ENCODE data around the gene ADAM8. TPM values are rescaled to one million over a fixed set of nuclear protein-coding genes. Genes with fewer than 3 reads are reported as not detected.

ADAM8 gene
- polyA plus RNA-seq, 5 donors, result 2.0 to 4.4 (median 2.6) TPM

DNA sequence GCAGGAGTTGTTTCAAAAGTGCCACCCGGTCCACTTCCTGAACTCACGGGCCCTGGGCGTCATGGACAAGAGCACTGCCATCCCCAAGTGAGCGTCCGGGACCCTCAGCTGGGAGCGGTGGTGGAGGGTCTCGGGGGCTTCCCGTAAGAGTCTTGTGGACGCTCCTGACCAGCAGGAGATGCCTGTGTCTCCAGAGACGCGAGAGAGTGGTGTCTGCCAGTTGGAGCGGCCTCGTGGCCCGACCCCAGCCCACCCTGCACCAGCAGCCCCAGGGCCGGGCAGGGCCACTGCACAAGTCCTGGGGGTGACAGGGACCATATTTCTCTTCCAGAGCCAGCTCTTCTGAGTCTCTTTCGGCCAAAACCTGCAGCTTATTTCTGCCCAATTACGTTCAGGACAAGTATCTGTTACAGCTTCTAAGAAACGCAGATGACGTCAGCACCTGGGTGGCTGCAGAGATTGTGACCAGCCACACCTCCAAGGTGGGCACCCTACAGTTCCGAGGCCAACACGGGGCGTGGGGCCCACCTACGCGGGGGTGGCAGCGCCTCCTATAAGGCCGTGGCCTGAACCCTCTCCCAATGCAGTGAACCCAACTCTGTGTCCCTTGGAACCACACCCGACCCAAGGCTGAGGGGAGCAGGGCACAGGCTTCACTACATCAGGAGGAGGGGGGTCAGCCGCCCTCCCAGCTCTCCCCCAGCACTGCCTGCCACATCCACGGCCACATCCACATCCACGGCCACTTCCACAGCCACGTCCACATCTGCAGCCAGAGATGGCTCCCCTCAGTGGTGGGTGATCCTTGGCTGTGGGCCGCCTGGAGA lies 62.8 kb downstream of the ADAM8 start:
- DNase-seq, result no peak

DNA sequence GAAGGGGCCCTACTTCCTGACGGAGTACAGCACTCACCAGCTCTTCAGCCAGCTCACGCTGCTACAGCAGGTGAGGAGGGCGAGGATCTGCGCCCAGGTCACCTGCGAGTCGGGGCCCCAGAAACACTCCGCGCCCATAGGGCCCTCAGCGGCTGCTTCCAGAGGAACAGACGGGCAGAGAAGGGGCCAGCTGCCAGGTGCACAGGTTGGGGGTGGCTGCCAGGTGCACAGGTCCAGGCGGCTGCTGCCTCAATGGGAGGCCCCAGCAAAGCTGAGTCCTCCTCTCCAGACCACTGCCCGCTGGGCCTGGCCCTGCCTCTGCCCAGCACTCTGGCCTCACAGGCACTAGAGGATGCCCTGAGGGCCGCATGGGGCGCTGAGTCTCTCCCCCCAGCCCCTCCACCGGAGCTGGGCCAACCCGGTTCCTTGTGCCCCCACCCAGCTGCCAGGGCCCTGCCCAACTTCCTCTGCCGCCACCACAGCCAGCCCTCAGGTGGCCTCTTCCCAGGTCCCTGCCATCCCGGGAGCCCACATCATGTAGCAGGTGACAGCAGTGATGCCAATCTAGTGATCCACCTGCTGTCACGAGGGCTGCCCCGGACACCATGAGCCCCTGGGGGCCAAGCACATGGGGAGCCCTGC lies 63.7 kb downstream of the ADAM8 start:
- no peak for DNase-seq

Other genes with a start within 250 kb of the ADAM8 start
- gene ADGRA1, start 188.9 kb downstream of the ADAM8 start, polyA plus RNA-seq (ENCODE audit: insufficient read depth in 1 of 5, insufficient read length in 5 of 5, low replicate concordance in 1 of 5), result under 1 TPM in 4 of 5 donors, not detected in 1; 0.08 to 0.28 (median 0.10) TPM
- 1 to 10 TPM; 2.5 to 4.9 (median 4.3) TPM for gene KNDC1, start 116.6 kb downstream of the ADAM8 start, polyA plus RNA-seq (ENCODE audit: insufficient read depth in 1 of 5, insufficient read length in 5 of 5, low replicate concordance in 1 of 5)
- gene UTF1, start 46.7 kb downstream of the ADAM8 start, polyA plus RNA-seq (ENCODE audit: insufficient read depth in 1 of 5, insufficient read length in 5 of 5, low replicate concordance in 1 of 5), result under 1 TPM in 1 of 5 donors, not detected in 4; 0.09 TPM
- gene VENTX, start 39.0 kb downstream of the ADAM8 start, polyA plus RNA-seq (ENCODE audit: insufficient read depth in 1 of 5, insufficient read length in 5 of 5, low replicate concordance in 1 of 5), result under 1 TPM; 0.09 to 0.32 (median 0.21) TPM
- 10 to 100 TPM; 45.4 to 60.0 (median 54.9) TPM for gene TUBGCP2, start 32.0 kb upstream of the ADAM8 start, polyA plus RNA-seq (ENCODE audit: insufficient read depth in 1 of 5, insufficient read length in 5 of 5, low replicate concordance in 1 of 5)
- 10 to 100 TPM; 39.1 to 55.9 (median 41.4) TPM for gene ZNF511, start 32.0 kb upstream of the ADAM8 start, polyA plus RNA-seq (ENCODE audit: insufficient read depth in 1 of 5, insufficient read length in 5 of 5, low replicate concordance in 1 of 5)
- gene CALY, start 60.0 kb upstream of the ADAM8 start, polyA plus RNA-seq (ENCODE audit: insufficient read depth in 1 of 5, insufficient read length in 5 of 5, low replicate concordance in 1 of 5), result under 1 TPM in 3 of 5 donors, not detected in 2; 0.29 to 0.31 (median 0.31) TPM
- gene PRAP1, start 70.5 kb upstream of the ADAM8 start, polyA plus RNA-seq (ENCODE audit: insufficient read depth in 1 of 5, insufficient read length in 5 of 5, low replicate concordance in 1 of 5), result under 1 TPM in 4 of 5 donors, not detected in 1; 0.29 to 0.74 (median 0.61) TPM
- gene FUOM, start 81.2 kb upstream of the ADAM8 start, polyA plus RNA-seq (ENCODE audit: insufficient read depth in 1 of 5, insufficient read length in 5 of 5, low replicate concordance in 1 of 5), result 10 to 100 TPM in 2 of 5 donors, 1 to 10 TPM in 3; 6.7 to 13.9 (median 8.1) TPM
- gene ECHS1, start 96.5 kb upstream of the ADAM8 start, polyA plus RNA-seq (ENCODE audit: insufficient read depth in 1 of 5, insufficient read length in 5 of 5, low replicate concordance in 1 of 5), result 10 to 100 TPM; 66.9 to 92.0 (median 73.4) TPM
- gene PAOX, start 102.4 kb upstream of the ADAM8 start, polyA plus RNA-seq (ENCODE audit: insufficient read depth in 1 of 5, insufficient read length in 5 of 5, low replicate concordance in 1 of 5), result 1 to 10 TPM; 3.7 to 8.5 (median 5.7) TPM
- gene MTG1, start 117.3 kb upstream of the ADAM8 start, polyA plus RNA-seq (ENCODE audit: insufficient read depth in 1 of 5, insufficient read length in 5 of 5, low replicate concordance in 1 of 5), result 10 to 100 TPM; 51.1 to 71.4 (median 62.9) TPM
- gene SPRN, start 147.8 kb upstream of the ADAM8 start, polyA plus RNA-seq (ENCODE audit: insufficient read depth in 1 of 5, insufficient read length in 5 of 5, low replicate concordance in 1 of 5), result 1 to 10 TPM; 2.6 to 6.6 (median 3.1) TPM
- gene SCART1, start 177.1 kb upstream of the ADAM8 start, polyA plus RNA-seq (ENCODE audit: insufficient read depth in 1 of 5, insufficient read length in 5 of 5, low replicate concordance in 1 of 5), result 1 to 10 TPM; 1.3 to 3.5 (median 2.3) TPM